Ovary (tissue), 9 donors: Measurements from ENCODE around the gene TRAPPC14. TPM values are rescaled to one million over a fixed set of nuclear protein-coding genes. Genes with fewer than 3 reads are reported as not detected.
"Not testable (repeated sequence)": the region's sequence is repeated elsewhere in the genome, so short reads cannot be mapped to it uniquely, and the experiment has no call there.

Source experiments
- DNase-seq, 5 donors: peaks; one replicate each; pipeline ENCODE4 v3.0.0-alpha.2; 2019 to 2020
- H3K27ac ChIP-seq, 2 donors: fragments of 200-600 bp; one replicate each; pipeline versions ENCODE4 v1.5.1 to v1.8.0; 2019 to 2022
- H3K27me3 ChIP-seq: fragments of 200-600 bp; one replicate; pipeline ENCODE4 v1.8.0; 2022
- H3K36me3 ChIP-seq: fragments of 200-600 bp; sonication (generic); one replicate; pipeline ENCODE4 v1.5.1; 2019
- H3K4me1 ChIP-seq: one replicate; pipeline ENCODE4 v1.8.1; 2013; ENCODE audit warnings: mild to moderate bottlenecking, moderate library complexity; ENCODE audit not compliant: insufficient read depth
- H3K4me3 ChIP-seq: fragments of 200-600 bp; sonication (generic); one replicate; pipeline ENCODE4 v1.5.1; 2017
- H3K9me3 ChIP-seq, 2 donors: fragments of 200-600 bp in 1 of 2; sonication (generic) in 1 of 2; one replicate each; pipeline versions ENCODE4 v1.5.1 to v1.8.1; 2013 to 2019; ENCODE audit warnings: mild to moderate bottlenecking in 1 of 2, moderate library complexity in 1 of 2
- CTCF ChIP-seq, 3 donors: fragments of 450-650 bp in 2 of 3; fragments of 200-600 bp in 1 of 3; IDR thresholded peaks; one replicate each; pipeline versions ENCODE4 v1.5.1 to v1.8.0; 2016 to 2022; ENCODE audit warnings: antibody characterized with exemption in 3 of 3, mild to moderate bottlenecking in 1 of 3
- EP300 ChIP-seq: sonication (generic); formaldehyde crosslinking; IDR thresholded peaks from one replicate; pipeline ENCODE4 v1.6.1; 2017; ENCODE audit warnings: antibody characterized with exemption
- POLR2A ChIP-seq: fragments of 450-650 bp; IDR thresholded peaks from one replicate; pipeline ENCODE4 v1.6.1; 2017; ENCODE audit warnings: antibody characterized with exemption, mild to moderate bottlenecking, moderate library complexity
- WGBS, 3 donors: extraction: QIAGEN DNeasy Blood & Tissue Kit in 1 of 3; methylation state at CpG; one replicate each; pipeline versions ENCODE4 v1.1.5 to v1.1.7; 2013 to 2017; 5-methylcytosine and 5-hydroxymethylcytosine counted together
- intact Hi-C, 4 donors: fragments of 100-400 bp; cut with DNase I; formaldehyde crosslinking; loops; one replicate each; pipeline versions ENCODE4 v1.11.0 to v1.15.1; 2022 to 2023
- polyA plus RNA-seq, 2 donors: library from polyadenylated mRNA; stranded (reverse); fragments of 200-250 nt in 1 of 2; fragments of 350-450 nt in 1 of 2; fragmentation: Illumina TruSeq in 1 of 2; extraction: RNeasy Lipid Tissue Mini Kit (QIAGEN cat#74804) in 1 of 2; gene quantifications; one replicate each; pipeline ENCODE4 v1.2.3, GENCODE V29; 2013 to 2014
- total RNA-seq, 7 donors: library from RNA; depleted of rRNA in 2 of 7; stranded (reverse); fragments of >200 nt in 2 of 7; fragmentation: NEBNext Ultra II Directional in 3 of 7; extraction: Animal tissue kit (Norgen Biotek cat#: 25700) in 3 of 7; gene quantifications; one replicate each; pipeline versions ENCODE4 v1.1.0 to v1.2.4, GENCODE V29; 2016 to 2023
- donor health status: DM: no; HTN: no; CAD: no; lungs with moderate emphysema.
- donor health status: DM: no; HTN: no; CAD: no.
- donor health status: Bipolar disorder and iron deficiency.
- donor health status: DM: yes; HTN: yes; CAD: no.
- donor health status: DM: no; HTN: no; CAD: no.
- donor health status: DM: yes; HTN: yes; CAD: no.

The TRAPPC14 gene
- total and polyA plus RNA-seq, 9 donors: 2.8 to 27.2 (median 14.3) TPM

- peak; percentile 98 to 99 (median 99) for DNase-seq
- Histone ChIP-seq H3K4me3 (peak within 1 kb of the TSS; percentile 93), H3K27me3 (no peaks in the 10 kb centered on the region), H3K4me1 (no peaks in the 10 kb centered on the region), H3K27ac (peak within 1 kb of the TSS; percentile 1 to 87), H3K9me3 (no peaks in the 10 kb centered on the region), H3K36me3 (no peaks in the 10 kb centered on the region)
- 0 to 1% (median 1%) methylated on average over 41 to 46 of the region's 46 CpGs for WGBS, 3 donors
- TF ChIP-seq POLR2A: peak; percentile 60
- TF ChIP-seq CTCF (IDR thresholded peaks at IDR 0.05): no peak
- intact Hi-C loops: loop anchor here in 1 of 4 donors (5.0 kb wide), 1 partner anchor 544 kb away; the partner anchor contains the start of gene GIGYF1
Observed at GRCh38 chr7:100148559-100149328, 9.8 kb downstream of the TRAPPC14 start, which contains the start of gene LAMTOR4. Gene LAMTOR4 (plus strand): TSS chr7:100148918. CDS start chr7:100148973, 55 bp downstream.

GRCh38 chr7:100148225-100148558 is 10.3 kb downstream of the TRAPPC14 start:
- TF ChIP-seq CTCF (IDR thresholded peaks at IDR 0.05) (no peak), POLR2A (no peak), EP300 (no peak)
- Histone ChIP-seq H3K9me3 (no peaks in the 10 kb centered on the region), H3K36me3 (no peaks in the 10 kb centered on the region), H3K4me3 (peak overlapping the region; percentile 32), H3K27ac (peak overlapping the region in 1 of 2 donors; percentile 65), H3K27me3 (no peaks in the 10 kb centered on the region), H3K4me1 (no peaks in the 10 kb centered on the region)
- WGBS, 3 donors: 5 to 6% (median 5%) methylated on average over 14 of the region's 14 CpGs
- DNase-seq: no peak
- intact Hi-C loops: loop anchor here in 1 of 4 donors (5.0 kb wide), 1 partner anchor 544 kb away; the partner anchor contains the start of gene GIGYF1

GRCh38 chr7:100147278-100147677 is 11.2 kb downstream of the TRAPPC14 start:
- no peaks in the 10 kb centered on the region for H3K27me3 ChIP-seq
- no peaks in the 10 kb centered on the region for H3K4me1 ChIP-seq
- intact Hi-C loops: loop anchor here in 1 of 4 donors (5.0 kb wide), 1 partner anchor 545 kb away; the partner anchor contains the start of gene GIGYF1
- no peak overlapping the region for H3K4me3 ChIP-seq
- 94 to 98% (median 96%) methylated on average over 2 of the region's 2 CpGs for WGBS, 3 donors
- DNase-seq: no peak
- no peak overlapping the region for H3K27ac ChIP-seq
- no peak for TF ChIP-seq POLR2A
- no peak for TF ChIP-seq CTCF (IDR thresholded peaks at IDR 0.05)
- no peak for TF ChIP-seq EP300
- H3K36me3 ChIP-seq: no peaks in the 10 kb centered on the region
- H3K9me3 ChIP-seq: no peaks in the 10 kb centered on the region

GRCh38 chr7:100146350-100146749 is 12.2 kb downstream of the TRAPPC14 start:
- H3K36me3 ChIP-seq, H3K27ac ChIP-seq, H3K9me3 ChIP-seq, DNase-seq, H3K4me1 ChIP-seq, H3K27me3 ChIP-seq, H3K4me3 ChIP-seq: not testable (repeated sequence)
- 75 to 84% (median 80%) methylated on average over 4 of the region's 4 CpGs for WGBS, 3 donors
- intact Hi-C loops: loop anchor here in 1 of 4 donors (5.0 kb wide), 1 partner anchor 546 kb away; the partner anchor contains the start of gene GIGYF1

- H3K9me3 ChIP-seq: no peaks in the 10 kb centered on the region
- intact Hi-C loops: no loop called here
- DNase-seq: no peak
- WGBS, 3 donors: 85 to 89% (median 89%) methylated on average over 3 of the region's 3 CpGs
- no peaks in the 10 kb centered on the region for H3K36me3 ChIP-seq
- H3K27me3 ChIP-seq: no peaks in the 10 kb centered on the region
- TF ChIP-seq CTCF (IDR thresholded peaks at IDR 0.05): no peak
- TF ChIP-seq EP300: no peak
- no peak for TF ChIP-seq POLR2A
- H3K4me1 ChIP-seq: no peaks in the 10 kb centered on the region
- no peak overlapping the region for H3K4me3 ChIP-seq
- no peak overlapping the region for H3K27ac ChIP-seq
Observed at GRCh38 chr7:100142461-100142860, 16.1 kb downstream of the TRAPPC14 start.
